HL-60 (cell line): ENCODE data around the gene SORCS2.

ENCODE experiments used
- DNase-seq, 2 experiments: peaks; one replicate each; pipeline ENCODE4 v3.0.0-alpha.2; 2010 to 2020; ENCODE audit warnings: low read depth in 1 of 2, low spot score in 1 of 2
- H3K27ac ChIP-seq: fragments of 250-450 bp; sonication (Bioruptor Pico); replicated peaks from 2 replicates; pipeline ENCODE4 v1.5.1; 2020; ENCODE audit warnings: mild to moderate bottlenecking, moderate library complexity
- H3K27me3 ChIP-seq: fragments of 250-450 bp; sonication (Bioruptor Pico); 2 replicates; pipeline ENCODE4 v1.5.1; 2021; ENCODE audit warnings: mild to moderate bottlenecking, moderate library complexity; ENCODE audit not compliant: insufficient read depth, poor library complexity, severe bottlenecking
- H3K4me3 ChIP-seq: replicated peaks from 2 replicates; pipeline ENCODE4 v1.5.1; 2011; ENCODE audit warnings: mild to moderate bottlenecking, control low read depth, low read length; ENCODE audit not compliant: insufficient read depth
- GABPA ChIP-seq: IDR thresholded peaks from 2 replicates; pipeline ENCODE4 v1.6.1; 2012; ENCODE audit warnings: low read depth
- POLR2AphosphoS5 ChIP-seq: IDR thresholded peaks from 2 replicates; pipeline ENCODE4 v1.6.1; 2012; ENCODE audit warnings: low read depth
- SPI1 ChIP-seq: IDR thresholded peaks from 2 replicates; pipeline ENCODE4 v1.6.1; 2012; ENCODE audit warnings: low read depth, mild to moderate bottlenecking, borderline replicate concordance
- TF ChIP-seq, protein P1 (sequence below): IDR thresholded peaks from 2 replicates; pipeline ENCODE4 v1.6.1; 2012; ENCODE audit warnings: low read depth; ENCODE audit not compliant: insufficient replicate concordance
- TF ChIP-seq, protein P2 (sequence below): IDR thresholded peaks from one replicate; pipeline ENCODE4 v1.5.1; 2011; ENCODE audit warnings: low read length, control low read depth, inconsistent platforms; ENCODE audit not compliant: insufficient read depth

Gene SORCS2

DNA sequence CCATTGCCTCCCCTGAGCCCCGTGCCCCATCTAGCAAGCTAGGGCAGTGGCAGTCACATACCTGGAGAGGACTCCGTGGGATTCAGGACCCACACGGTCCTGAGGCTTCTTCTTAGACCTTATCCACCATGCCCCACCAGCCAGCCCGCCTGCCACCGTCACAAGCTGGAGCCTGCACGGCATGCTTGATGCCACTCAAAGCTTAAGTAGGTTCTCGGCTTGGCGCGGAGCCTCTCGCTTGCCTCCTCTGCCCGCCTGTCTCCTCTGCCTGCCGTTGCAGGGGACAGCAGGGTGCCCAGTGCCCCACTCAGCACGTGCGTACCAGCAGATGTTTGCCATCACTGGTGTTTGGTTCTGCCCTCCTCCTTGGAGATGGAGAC, 228.3 kb downstream of the SORCS2 start:
- no peaks in the 10 kb centered on the region for H3K27me3 ChIP-seq
- H3K4me3 ChIP-seq: no peak overlapping the region
- TF ChIP-seq GABPA: no peak
- no peak for TF ChIP-seq SPI1
- TF ChIP-seq POLR2AphosphoS5: no peak
- TF ChIP-seq, protein P1, sequence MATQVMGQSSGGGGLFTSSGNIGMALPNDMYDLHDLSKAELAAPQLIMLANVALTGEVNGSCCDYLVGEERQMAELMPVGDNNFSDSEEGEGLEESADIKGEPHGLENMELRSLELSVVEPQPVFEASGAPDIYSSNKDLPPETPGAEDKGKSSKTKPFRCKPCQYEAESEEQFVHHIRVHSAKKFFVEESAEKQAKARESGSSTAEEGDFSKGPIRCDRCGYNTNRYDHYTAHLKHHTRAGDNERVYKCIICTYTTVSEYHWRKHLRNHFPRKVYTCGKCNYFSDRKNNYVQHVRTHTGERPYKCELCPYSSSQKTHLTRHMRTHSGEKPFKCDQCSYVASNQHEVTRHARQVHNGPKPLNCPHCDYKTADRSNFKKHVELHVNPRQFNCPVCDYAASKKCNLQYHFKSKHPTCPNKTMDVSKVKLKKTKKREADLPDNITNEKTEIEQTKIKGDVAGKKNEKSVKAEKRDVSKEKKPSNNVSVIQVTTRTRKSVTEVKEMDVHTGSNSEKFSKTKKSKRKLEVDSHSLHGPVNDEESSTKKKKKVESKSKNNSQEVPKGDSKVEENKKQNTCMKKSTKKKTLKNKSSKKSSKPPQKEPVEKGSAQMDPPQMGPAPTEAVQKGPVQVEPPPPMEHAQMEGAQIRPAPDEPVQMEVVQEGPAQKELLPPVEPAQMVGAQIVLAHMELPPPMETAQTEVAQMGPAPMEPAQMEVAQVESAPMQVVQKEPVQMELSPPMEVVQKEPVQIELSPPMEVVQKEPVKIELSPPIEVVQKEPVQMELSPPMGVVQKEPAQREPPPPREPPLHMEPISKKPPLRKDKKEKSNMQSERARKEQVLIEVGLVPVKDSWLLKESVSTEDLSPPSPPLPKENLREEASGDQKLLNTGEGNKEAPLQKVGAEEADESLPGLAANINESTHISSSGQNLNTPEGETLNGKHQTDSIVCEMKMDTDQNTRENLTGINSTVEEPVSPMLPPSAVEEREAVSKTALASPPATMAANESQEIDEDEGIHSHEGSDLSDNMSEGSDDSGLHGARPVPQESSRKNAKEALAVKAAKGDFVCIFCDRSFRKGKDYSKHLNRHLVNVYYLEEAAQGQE: no peak
- TF ChIP-seq, protein P2, sequence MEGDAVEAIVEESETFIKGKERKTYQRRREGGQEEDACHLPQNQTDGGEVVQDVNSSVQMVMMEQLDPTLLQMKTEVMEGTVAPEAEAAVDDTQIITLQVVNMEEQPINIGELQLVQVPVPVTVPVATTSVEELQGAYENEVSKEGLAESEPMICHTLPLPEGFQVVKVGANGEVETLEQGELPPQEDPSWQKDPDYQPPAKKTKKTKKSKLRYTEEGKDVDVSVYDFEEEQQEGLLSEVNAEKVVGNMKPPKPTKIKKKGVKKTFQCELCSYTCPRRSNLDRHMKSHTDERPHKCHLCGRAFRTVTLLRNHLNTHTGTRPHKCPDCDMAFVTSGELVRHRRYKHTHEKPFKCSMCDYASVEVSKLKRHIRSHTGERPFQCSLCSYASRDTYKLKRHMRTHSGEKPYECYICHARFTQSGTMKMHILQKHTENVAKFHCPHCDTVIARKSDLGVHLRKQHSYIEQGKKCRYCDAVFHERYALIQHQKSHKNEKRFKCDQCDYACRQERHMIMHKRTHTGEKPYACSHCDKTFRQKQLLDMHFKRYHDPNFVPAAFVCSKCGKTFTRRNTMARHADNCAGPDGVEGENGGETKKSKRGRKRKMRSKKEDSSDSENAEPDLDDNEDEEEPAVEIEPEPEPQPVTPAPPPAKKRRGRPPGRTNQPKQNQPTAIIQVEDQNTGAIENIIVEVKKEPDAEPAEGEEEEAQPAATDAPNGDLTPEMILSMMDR: no peak
- no peak overlapping the region for H3K27ac ChIP-seq
- DNase-seq: no peak

DNA sequence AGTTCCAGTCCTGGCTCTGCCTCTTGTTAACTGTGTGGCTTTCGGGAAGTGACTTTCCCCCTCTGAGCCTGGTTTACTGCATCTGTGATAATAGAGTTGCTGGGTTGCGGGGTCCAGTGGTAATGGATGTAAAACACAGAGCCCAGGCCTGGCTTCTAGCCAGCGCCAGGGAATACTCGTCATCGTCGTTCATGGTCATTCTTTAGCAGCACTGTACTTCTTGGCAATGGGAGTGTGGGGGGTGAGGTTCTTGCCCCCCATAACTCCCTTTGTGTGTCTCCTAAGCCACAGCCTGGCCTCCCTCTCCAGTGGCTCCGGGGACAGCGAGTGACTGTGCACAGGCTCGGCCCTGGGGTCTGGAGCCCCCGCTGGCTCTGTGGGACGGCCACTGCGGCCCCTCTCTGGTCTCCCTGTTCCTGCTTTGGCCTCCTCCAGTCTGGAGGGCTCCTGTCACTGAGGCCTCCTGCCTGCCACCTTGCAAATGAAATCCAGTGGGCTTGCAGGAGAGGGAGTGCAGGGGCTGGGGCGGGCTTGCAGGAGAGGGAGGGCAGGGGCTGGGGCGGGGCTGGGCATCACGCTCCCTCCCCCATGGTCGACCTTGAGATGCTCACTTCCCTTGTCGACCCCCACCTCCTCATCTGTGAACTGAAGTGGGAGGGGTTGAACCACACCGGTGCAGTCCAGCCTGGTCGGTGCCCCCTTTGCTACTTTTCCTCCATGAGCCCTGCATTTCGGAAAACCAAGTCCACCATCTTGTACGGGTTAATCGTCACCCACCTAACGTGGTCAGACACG, 229.2 kb downstream of the SORCS2 start:
- no peak overlapping the region for H3K4me3 ChIP-seq
- H3K27ac ChIP-seq: no peak overlapping the region
- no peak for DNase-seq
- H3K27me3 ChIP-seq: no peaks in the 10 kb centered on the region
- no peak for TF ChIP-seq SPI1
- no peak for TF ChIP-seq GABPA
- TF ChIP-seq, protein P1: no peak
- TF ChIP-seq POLR2AphosphoS5: no peak
- TF ChIP-seq, protein P2: no peak

DNA sequence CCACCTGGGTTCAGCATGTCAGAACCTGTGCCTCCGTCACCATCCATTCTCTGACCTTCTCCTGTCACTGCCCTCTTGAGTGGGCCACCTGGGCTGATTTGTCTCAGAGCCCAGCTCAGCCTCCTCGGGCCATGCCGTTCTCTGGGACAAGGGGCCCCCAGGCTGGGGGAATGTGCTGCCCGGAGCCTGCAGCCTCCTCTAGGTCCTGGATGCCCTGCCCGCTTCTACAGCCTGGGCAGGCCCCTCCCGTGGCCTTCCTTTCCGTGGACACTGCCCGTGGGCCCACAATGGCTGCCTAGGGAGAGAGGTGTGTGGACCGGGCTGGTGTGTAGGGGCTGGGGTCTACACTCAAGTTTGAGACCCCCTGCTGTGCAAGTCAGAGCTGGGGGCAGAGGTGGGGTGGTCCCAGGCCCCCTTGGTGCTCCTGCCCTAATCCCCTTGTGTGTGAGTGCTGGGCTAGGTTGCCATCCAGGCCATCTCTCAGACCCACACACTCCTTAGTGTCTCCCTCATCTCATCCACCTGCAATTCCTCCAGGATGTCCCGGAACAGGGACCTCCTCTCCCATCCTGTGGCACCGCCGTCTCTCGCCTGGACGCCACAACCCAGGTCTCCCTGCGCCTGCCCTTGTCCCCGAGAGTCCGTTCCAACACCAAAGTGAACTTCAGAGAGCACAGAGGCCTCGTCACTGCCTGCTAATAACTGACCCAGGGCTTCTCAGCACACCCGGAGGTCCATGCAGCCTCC, 230.0 kb downstream of the SORCS2 start:
- Histone ChIP-seq H3K27me3 (no peaks in the 10 kb centered on the region), H3K4me3 (no peak overlapping the region), H3K27ac (no peak overlapping the region)
- no peak for DNase-seq
- TF ChIP-seq, protein P2: no peak
- TF ChIP-seq POLR2AphosphoS5 (no peak), SPI1 (no peak), GABPA (no peak)
- TF ChIP-seq, protein P1: no peak
